OCI-LY7 (cell line): ENCODE measurements around the gene FTO. TPM values are rescaled to one million over a fixed set of nuclear protein-coding genes. Genes with fewer than 3 reads are reported as not detected.

Experiments
- BruUV-seq: library from RNA; stranded (reverse); fragments of 400-500 nt; replicated peaks from 2 replicates; lab custom pipeline; 2021; lab: Mats Ljungman, UMichigan
- CTCF ChIA-PET: fragments of 300-600 bp; sonication (Branson Sonifier 250); formaldehyde crosslinking; loops from one replicate; lab custom pipeline; 2022; ENCODE audit warnings: antibody characterized with exemption; ENCODE audit not compliant: unreplicated experiment; lab: Charles Lee
- POLR2A ChIA-PET: fragments of 300-600 bp; sonication (Branson Sonifier 250); formaldehyde crosslinking; loops from one replicate; lab custom pipeline; 2022; ENCODE audit warnings: antibody characterized with exemption; lab: Charles Lee
- DNase-seq: peaks from one replicate; pipeline ENCODE4 v3.0.0-alpha.2; 2015; ENCODE audit warnings: low spot score
- H2AFZ ChIP-seq: fragments of 200-600 bp; sonication (generic), shearing (Covaris generic); 2 replicates; pipeline ENCODE4 v1.6.1; 2014; ENCODE audit warnings: mild to moderate bottlenecking, antibody characterized with exemption, low read length, moderate library complexity
- H3K27ac ChIP-seq: fragments of 200-600 bp; sonication (generic); 2 replicates; pipeline ENCODE4 v1.5.1; 2014; ENCODE audit warnings: mixed run types, low read depth, mild to moderate bottlenecking, moderate library complexity, low read length, inconsistent platforms; ENCODE audit not compliant: poor library complexity, severe bottlenecking
- H3K36me3 ChIP-seq: fragments of 200-600 bp; sonication (generic); 2 replicates; pipeline ENCODE4 v1.6.1; 2014; ENCODE audit warnings: mild to moderate bottlenecking, antibody characterized with exemption, low read length, moderate library complexity, mixed read lengths; ENCODE audit not compliant: insufficient read depth
- H3K4me1 ChIP-seq: fragments of 200-600 bp; sonication (generic); 2 replicates; pipeline ENCODE4 v1.5.1; 2014; ENCODE audit warnings: mild to moderate bottlenecking, low read length; ENCODE audit not compliant: insufficient read depth, poor library complexity, severe bottlenecking
- H3K4me2 ChIP-seq: fragments of 200-600 bp; sonication (generic); 2 replicates; pipeline ENCODE4 v1.6.1; 2014; ENCODE audit warnings: mild to moderate bottlenecking, low read length
- H3K4me3 ChIP-seq: fragments of 200-600 bp; sonication (generic); 2 replicates; pipeline ENCODE4 v1.5.1; 2014; ENCODE audit warnings: mild to moderate bottlenecking, low read depth, low read length; ENCODE audit not compliant: poor library complexity, severe bottlenecking
- H3K79me2 ChIP-seq: fragments of 200-600 bp; sonication (generic); 2 replicates; pipeline ENCODE4 v1.6.1; 2016; ENCODE audit warnings: low read depth, mild to moderate bottlenecking, low read length, moderate library complexity, mixed read lengths; ENCODE audit not compliant: insufficient read depth
- H3K9me2 ChIP-seq: fragments of 200-600 bp; sonication (generic); 2 replicates; pipeline ENCODE4 v1.6.1; 2016; ENCODE audit warnings: mild to moderate bottlenecking, low read length, mixed read lengths; ENCODE audit not compliant: insufficient read depth
- H3K9me3 ChIP-seq: fragments of 200-600 bp; sonication (generic); 2 replicates; pipeline ENCODE4 v1.6.1; 2014; ENCODE audit warnings: mild to moderate bottlenecking, mixed run types, low read length, mixed read lengths
- H4K20me1 ChIP-seq: fragments of 200-600 bp; sonication (generic); 2 replicates; pipeline ENCODE4 v1.6.1; 2014; ENCODE audit warnings: mild to moderate bottlenecking, antibody characterized with exemption, low read length, moderate library complexity, mixed read lengths; ENCODE audit not compliant: insufficient read depth
- EZH2phosphoT487 ChIP-seq: fragments of 200-600 bp; sonication (generic); IDR thresholded peaks from 2 replicates; pipeline ENCODE4 v1.6.1; 2018; ENCODE audit warnings: low read depth, borderline replicate concordance, mild to moderate bottlenecking, mixed run types, antibody characterized with exemption, low read length, moderate library complexity, mixed read lengths
- intact Hi-C: fragments of 100-400 bp; cut with micrococcal nuclease; formaldehyde crosslinking; loops from one replicate; pipeline ENCODE4 v1.10.0; 2022; ENCODE audit not compliant: unreplicated experiment
- total RNA-seq, 2 experiments: library from RNA; depleted of rRNA in 1 of 2; stranded (reverse); fragments of >200 nt in 1 of 2; shearing (Covaris generic) in 1 of 2; gene quantifications; 2 replicates each; pipeline ENCODE4 v1.2.3, GENCODE V29; 2014 to 2022
- TF ChIP-seq, protein P1 (sequence below): fragments of 200-600 bp; sonication (generic); conservative IDR thresholded peaks from 2 replicates; pipeline ENCODE4 v1.5.1; 2014; ENCODE audit warnings: mild to moderate bottlenecking, antibody characterized with exemption, low read length, moderate library complexity, mixed read lengths

Gene FTO
- total RNA-seq, 2 experiments from 2014 or later = 57.1 to 68.0 TPM

- Histone ChIP-seq H3K9me2 (no peaks in the 10 kb centered on the region), H4K20me1 (no peaks in the 10 kb centered on the region), H3K4me2 (no peak overlapping the region), H3K27ac (no peak overlapping the region), H3K4me3 (no peak overlapping the region), H3K36me3 (no peaks in the 10 kb centered on the region), H3K79me2 (no peaks in the 10 kb centered on the region), H3K9me3 (no peaks in the 10 kb centered on the region), H3K4me1 (no peaks in the 10 kb centered on the region), H2AFZ (no peak overlapping the region)
- intact Hi-C loops = no loop called here
- no TSS peak for BruUV-seq
- ChIA-PET CTCF (no interaction called here), POLR2A (interaction anchor here (0.5 kb wide), 1 partner anchor 1146 kb away, joined by 3 read pairs; no protein-coding TSS in a partner anchor)
- TF ChIP-seq EZH2phosphoT487 = no peak
- TF ChIP-seq, protein P1, sequence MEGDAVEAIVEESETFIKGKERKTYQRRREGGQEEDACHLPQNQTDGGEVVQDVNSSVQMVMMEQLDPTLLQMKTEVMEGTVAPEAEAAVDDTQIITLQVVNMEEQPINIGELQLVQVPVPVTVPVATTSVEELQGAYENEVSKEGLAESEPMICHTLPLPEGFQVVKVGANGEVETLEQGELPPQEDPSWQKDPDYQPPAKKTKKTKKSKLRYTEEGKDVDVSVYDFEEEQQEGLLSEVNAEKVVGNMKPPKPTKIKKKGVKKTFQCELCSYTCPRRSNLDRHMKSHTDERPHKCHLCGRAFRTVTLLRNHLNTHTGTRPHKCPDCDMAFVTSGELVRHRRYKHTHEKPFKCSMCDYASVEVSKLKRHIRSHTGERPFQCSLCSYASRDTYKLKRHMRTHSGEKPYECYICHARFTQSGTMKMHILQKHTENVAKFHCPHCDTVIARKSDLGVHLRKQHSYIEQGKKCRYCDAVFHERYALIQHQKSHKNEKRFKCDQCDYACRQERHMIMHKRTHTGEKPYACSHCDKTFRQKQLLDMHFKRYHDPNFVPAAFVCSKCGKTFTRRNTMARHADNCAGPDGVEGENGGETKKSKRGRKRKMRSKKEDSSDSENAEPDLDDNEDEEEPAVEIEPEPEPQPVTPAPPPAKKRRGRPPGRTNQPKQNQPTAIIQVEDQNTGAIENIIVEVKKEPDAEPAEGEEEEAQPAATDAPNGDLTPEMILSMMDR = no peak
- DNase-seq = no peak
Observed at GRCh38 chr16:53905028-53905427, 201.1 kb downstream of the FTO start.

DNA sequence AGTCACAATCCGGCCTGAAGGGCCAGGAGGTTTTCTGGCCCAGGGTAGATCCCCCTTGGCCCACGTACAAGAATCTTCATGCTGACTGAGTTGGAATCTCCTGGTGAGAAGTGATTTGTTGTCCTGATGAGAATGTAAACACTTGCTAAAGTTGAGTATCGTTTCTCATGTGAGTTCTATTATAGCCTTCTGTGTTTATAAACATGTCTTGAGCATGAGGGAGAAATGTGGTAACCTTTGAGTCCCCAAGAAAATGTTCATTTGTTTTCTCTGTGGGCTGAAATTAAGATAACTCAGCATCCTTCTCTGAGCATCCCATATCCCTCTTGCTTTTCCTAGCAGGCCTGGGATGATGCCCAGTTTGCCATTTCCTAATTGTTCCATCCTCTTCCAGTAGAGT, 204.8 kb downstream of the FTO start:
- H3K9me2 ChIP-seq = no peaks in the 10 kb centered on the region
- no peaks in the 10 kb centered on the region for H3K9me3 ChIP-seq
- H3K4me3 ChIP-seq = no peak overlapping the region
- H4K20me1 ChIP-seq = no peaks in the 10 kb centered on the region
- no TSS peak for BruUV-seq
- intact Hi-C loops = no loop called here
- no peak overlapping the region for H2AFZ ChIP-seq
- no peaks in the 10 kb centered on the region for H3K4me1 ChIP-seq
- H3K79me2 ChIP-seq = no peaks in the 10 kb centered on the region
- POLR2A ChIA-PET = no interaction called here
- no peak for DNase-seq
- CTCF ChIA-PET = no interaction called here
- no peaks in the 10 kb centered on the region for H3K36me3 ChIP-seq
- no peak overlapping the region for H3K27ac ChIP-seq
- TF ChIP-seq, protein P1 = no peak
- TF ChIP-seq EZH2phosphoT487 = no peak
- no peak overlapping the region for H3K4me2 ChIP-seq

DNA sequence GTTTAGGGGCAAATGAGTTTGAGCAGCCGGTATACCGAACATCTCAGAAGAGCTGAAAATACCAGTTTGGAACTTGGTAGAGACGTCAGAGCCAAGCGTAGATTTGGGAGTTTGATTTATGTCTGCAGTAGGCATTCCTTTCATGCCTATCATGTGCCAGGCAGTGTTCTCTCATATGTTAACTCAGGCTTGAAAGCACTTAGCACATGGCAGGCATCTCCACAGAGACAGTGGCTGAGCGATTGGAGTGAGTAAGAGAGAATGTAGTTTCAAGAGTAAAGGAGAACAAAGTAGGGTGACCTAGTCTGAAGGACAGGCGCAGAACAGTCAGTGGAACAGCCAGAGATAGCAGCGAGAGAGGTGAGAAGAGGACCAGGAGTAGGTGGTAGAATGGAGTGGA, 207.0 kb downstream of the FTO start:
- H2AFZ ChIP-seq = no peak overlapping the region
- no peaks in the 10 kb centered on the region for H3K79me2 ChIP-seq
- ChIA-PET CTCF (no interaction called here), POLR2A (interaction anchor here (0.6 kb wide), 1 partner anchor 217 kb away, joined by 4 read pairs; no protein-coding TSS in a partner anchor)
- no peaks in the 10 kb centered on the region for H3K9me2 ChIP-seq
- H3K36me3 ChIP-seq = no peaks in the 10 kb centered on the region
- H3K4me2 ChIP-seq = no peak overlapping the region
- intact Hi-C loops = no loop called here
- no peak for DNase-seq
- TF ChIP-seq, protein P1 = no peak
- no peak for TF ChIP-seq EZH2phosphoT487
- no peaks in the 10 kb centered on the region for H3K4me1 ChIP-seq
- no peaks in the 10 kb centered on the region for H4K20me1 ChIP-seq
- H3K27ac ChIP-seq = no peak overlapping the region
- no peak overlapping the region for H3K4me3 ChIP-seq
- H3K9me3 ChIP-seq = no peaks in the 10 kb centered on the region
- BruUV-seq = no TSS peak
